AG09319 (cell line): ENCODE measurements around the gene EIF1AD.
A peak's percentile ranks its signal among the peaks of the same experiment; 100 is the strongest.

Source experiments
- DNase-seq: peaks from one replicate; pipeline ENCODE4 v3.0.0-alpha.2; 2010; ENCODE audit warnings: low read depth; ENCODE audit errors: extremely low read depth
- TF ChIP-seq, protein P1 (sequence below): IDR thresholded peaks from 2 replicates; pipeline ENCODE4 v1.5.1; 2011; ENCODE audit warnings: low read depth, mild to moderate bottlenecking, inconsistent platforms, low read length, moderate library complexity

The EIF1AD gene

GRCh38 chr11:65997286-65997685 is 4.7 kb downstream of the EIF1AD start:
- TF ChIP-seq, protein P1, sequence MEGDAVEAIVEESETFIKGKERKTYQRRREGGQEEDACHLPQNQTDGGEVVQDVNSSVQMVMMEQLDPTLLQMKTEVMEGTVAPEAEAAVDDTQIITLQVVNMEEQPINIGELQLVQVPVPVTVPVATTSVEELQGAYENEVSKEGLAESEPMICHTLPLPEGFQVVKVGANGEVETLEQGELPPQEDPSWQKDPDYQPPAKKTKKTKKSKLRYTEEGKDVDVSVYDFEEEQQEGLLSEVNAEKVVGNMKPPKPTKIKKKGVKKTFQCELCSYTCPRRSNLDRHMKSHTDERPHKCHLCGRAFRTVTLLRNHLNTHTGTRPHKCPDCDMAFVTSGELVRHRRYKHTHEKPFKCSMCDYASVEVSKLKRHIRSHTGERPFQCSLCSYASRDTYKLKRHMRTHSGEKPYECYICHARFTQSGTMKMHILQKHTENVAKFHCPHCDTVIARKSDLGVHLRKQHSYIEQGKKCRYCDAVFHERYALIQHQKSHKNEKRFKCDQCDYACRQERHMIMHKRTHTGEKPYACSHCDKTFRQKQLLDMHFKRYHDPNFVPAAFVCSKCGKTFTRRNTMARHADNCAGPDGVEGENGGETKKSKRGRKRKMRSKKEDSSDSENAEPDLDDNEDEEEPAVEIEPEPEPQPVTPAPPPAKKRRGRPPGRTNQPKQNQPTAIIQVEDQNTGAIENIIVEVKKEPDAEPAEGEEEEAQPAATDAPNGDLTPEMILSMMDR = no peak
- DNase-seq = no peak

DNA sequence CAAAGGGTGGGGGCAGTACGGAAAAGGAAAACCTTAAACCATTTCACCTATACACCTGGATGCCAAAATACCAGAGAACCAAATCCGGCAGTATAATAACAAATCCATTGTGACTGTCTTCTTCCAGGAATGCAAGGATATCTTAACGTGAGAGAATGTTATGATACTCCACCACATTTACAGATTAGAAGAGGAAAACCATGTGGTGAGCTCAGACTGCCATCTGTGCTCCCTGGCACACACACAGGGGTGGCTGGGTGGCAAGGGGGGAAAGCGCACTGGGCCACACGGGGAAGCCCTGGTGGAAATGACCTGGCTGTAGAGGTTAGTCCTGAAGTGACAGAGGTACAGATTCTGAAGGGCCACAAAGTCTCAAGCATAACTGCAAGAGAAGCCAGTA is 9.9 kb downstream of the EIF1AD start:
- DNase-seq = no peak
- TF ChIP-seq, protein P1 = no peak

GRCh38 chr11:65988791-65989592 is 13.0 kb downstream of the EIF1AD start:
- DNase-seq = peak; percentile 88
- TF ChIP-seq, protein P1 = peak; percentile 91

- TF ChIP-seq, protein P1 = no peak
- no peak for DNase-seq
Observed at GRCh38 chr11:65987336-65987735, 14.6 kb downstream of the EIF1AD start.

DNA sequence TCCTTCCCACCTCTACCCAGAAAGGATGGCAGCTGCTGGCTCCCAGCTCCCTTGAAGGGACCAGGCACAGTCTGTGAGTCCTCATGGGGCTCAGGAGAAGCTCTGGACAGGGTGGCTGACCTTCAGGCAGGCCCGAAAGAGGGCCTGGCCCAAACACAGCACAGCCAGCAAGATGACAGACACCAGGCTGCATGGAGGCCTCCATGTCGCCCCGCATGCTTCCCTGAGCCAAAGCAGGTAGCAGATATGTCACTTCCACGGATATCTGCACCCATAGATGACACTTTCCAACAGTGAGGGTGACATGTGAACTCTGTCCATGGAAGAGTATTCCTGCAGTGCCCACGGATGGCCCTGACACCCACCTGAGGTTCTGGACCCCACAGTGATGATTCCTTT is 18.4 kb downstream of the EIF1AD start:
- TF ChIP-seq, protein P1 = no peak
- DNase-seq = no peak

DNA sequence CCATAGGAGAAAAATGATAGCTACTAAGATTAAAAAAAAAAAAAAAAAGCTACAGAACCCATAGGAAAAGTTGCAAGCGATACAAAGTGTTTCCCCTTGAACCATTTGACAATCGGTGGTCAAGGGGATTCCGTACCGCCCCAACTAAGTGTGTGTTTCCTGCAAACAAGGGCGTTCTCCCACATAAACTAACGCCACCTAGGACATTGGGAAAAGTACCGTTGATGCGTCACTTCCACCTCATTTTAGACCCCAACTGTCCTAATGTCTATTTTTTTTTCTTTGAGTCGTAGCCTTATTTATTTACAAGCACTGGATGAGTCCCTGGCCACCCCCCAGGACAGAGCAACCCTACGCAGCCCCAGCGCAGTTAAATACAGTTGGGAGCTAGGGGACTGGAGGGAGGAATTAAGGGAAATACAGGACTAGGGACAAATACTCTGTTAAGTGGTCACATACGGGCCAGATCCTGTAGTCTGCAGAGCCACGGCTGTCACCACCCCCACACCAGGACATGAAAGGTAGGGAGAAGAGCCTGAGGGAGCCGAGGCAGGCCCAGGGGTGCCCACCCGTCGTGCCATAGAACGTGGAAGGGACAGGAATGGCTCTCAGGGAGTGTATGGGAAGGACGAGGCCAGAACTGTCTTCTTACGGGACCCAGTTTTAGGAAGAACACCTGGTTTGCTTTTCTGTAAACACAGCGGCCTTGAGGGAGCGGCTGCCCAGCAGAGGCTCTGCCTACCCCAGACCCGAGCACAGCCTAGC is 19.0 kb downstream of the EIF1AD start:
- TF ChIP-seq, protein P1 = no peak
- DNase-seq = no peak
